Stimulated activated CD4-positive, alpha-beta T cell treated with anti-CD3 and anti-CD28 coated beads, Interleukin-15, amount 100 ng/mL, for 1 hour (primary cell): ENCODE measurements around the gene GGCT.

Experiments
- DNase-seq, 2 donors: peaks; one replicate each; pipeline ENCODE4 v3.0.0-alpha.2; 2020; ENCODE audit warnings: low read depth in 1 of 2, low spot score in 1 of 2

The GGCT gene

GRCh38 chr7:30479202-30480120 lies 25.2 kb downstream of the GGCT start:
- no peak for DNase-seq

GRCh38 chr7:30478349-30479201 lies 26.1 kb downstream of the GGCT start, which contains the start of gene NOD1:
Gene NOD1, minus strand, starts transcription at chr7:30478784. Its CDS starts 21,863 bp downstream, at chr7:30456921.
- peak; percentile 26 to 48 for DNase-seq

GRCh38 chr7:30476459-30477145 lies 28.0 kb downstream of the GGCT start:
- no peak for DNase-seq

GRCh38 chr7:30475580-30475979 lies 29.0 kb downstream of the GGCT start:
- DNase-seq: no peak

- no peak for DNase-seq
Measured at GRCh38 chr7:30474893-30475292, 29.7 kb downstream of the GGCT start.

- no peak for DNase-seq
Measured at GRCh38 chr7:30474485-30474884, 30.1 kb downstream of the GGCT start.

- no peak for DNase-seq
Measured at GRCh38 chr7:30473903-30474302, 30.7 kb downstream of the GGCT start.

GRCh38 chr7:30472784-30473775 lies 31.5 kb downstream of the GGCT start:
- no peak for DNase-seq

- DNase-seq: no peak
Measured at GRCh38 chr7:30472081-30472783, 32.4 kb downstream of the GGCT start.

GRCh38 chr7:30471205-30471604 lies 33.4 kb downstream of the GGCT start:
- no peak for DNase-seq

- DNase-seq: no peak
Measured at GRCh38 chr7:30470771-30471170, 33.9 kb downstream of the GGCT start.

- DNase-seq: no peak
Measured at GRCh38 chr7:30470163-30470770, 34.4 kb downstream of the GGCT start.

- DNase-seq: no peak
Measured at GRCh38 chr7:30469303-30469702, 35.3 kb downstream of the GGCT start.

GRCh38 chr7:30468791-30469190 lies 35.8 kb downstream of the GGCT start:
- no peak for DNase-seq

GRCh38 chr7:30468041-30468440 lies 36.6 kb downstream of the GGCT start:
- DNase-seq: no peak

- DNase-seq: no peak
Measured at GRCh38 chr7:30467271-30467670, 37.4 kb downstream of the GGCT start.

GRCh38 chr7:30466266-30466665 lies 38.4 kb downstream of the GGCT start:
- no peak for DNase-seq

GRCh38 chr7:30465811-30466180 lies 38.8 kb downstream of the GGCT start:
- no peak for DNase-seq
